ENCODE data around the gene ANXA3.

ANXA3 gene

DNA sequence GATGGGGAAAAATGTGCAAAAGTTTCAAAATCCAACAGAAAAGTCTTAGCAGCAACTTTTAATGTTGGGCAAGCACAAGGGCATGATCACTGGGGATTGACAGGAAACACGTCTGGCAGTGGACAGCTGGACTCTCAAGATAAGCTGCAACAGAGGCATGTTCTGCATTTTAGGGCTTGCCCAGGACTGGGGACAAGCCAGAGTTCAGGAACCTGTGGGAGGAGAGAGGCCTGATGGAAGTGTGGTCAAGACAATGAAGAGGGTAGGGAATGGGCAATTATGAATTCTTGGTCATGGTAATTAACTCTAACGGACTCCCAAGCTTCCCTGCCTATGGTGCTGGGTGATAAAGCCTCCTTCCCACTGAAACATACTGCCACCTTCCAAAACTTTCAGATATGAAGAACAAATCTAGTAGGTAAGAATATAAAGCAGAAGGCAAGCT, 48.4 kb downstream of the ANXA3 start:
- H3K27ac ChIP-seq (ENCODE audit: low read depth, low read length): no peak overlapping the region
- H3K79me2 ChIP-seq (ENCODE audit: control insufficient read depth, insufficient read depth, low read length, poor library complexity): no peaks in the 10 kb centered on the region
- H3K14ac ChIP-seq (ENCODE audit: low read length): no peak overlapping the region
- H3K18ac ChIP-seq (ENCODE audit: low read length): no peak overlapping the region
- no peak overlapping the region for H3K4ac ChIP-seq (ENCODE audit: low read depth, low read length)
- no peak overlapping the region for H2AFZ ChIP-seq (ENCODE audit: insufficient read depth, low read length, poor library complexity)
- no peak overlapping the region for H3K4me2 ChIP-seq (ENCODE audit: low read length)
- peaks cover 2% of the 10 kb centered on the region for H3K9me3 ChIP-seq (ENCODE audit: insufficient read depth, low read depth, low read length)
- no CpG with 5 or more reads among the region's 2 CpGs for WGBS (ENCODE audit: extremely low coverage, insufficient coverage, insufficient read length)
- no peaks in the 10 kb centered on the region for H3K79me1 ChIP-seq (ENCODE audit: low read length)
- no peak overlapping the region for H3K4me3 ChIP-seq (ENCODE audit: low read depth, low read length)
- no peak overlapping the region for H2AK5ac ChIP-seq (ENCODE audit: low read length)
- no peak overlapping the region for H2BK5ac ChIP-seq (ENCODE audit: low read depth, low read length, poor library complexity)
- H2BK12ac ChIP-seq (ENCODE audit: low read length): no peak overlapping the region
- H4K91ac ChIP-seq (ENCODE audit: low read depth, low read length): no peak overlapping the region
- no peak overlapping the region for H4K12ac ChIP-seq (ENCODE audit: low read depth, low read length)
- peak overlapping the region; percentile 48 for H3K9ac ChIP-seq (ENCODE audit: low read length)
- no peak overlapping the region for H2BK120ac ChIP-seq (ENCODE audit: insufficient read depth, low read length, poor library complexity)
- H4K8ac ChIP-seq (ENCODE audit: low read depth, low read length): no peak overlapping the region
- H3K23ac ChIP-seq (ENCODE audit: low read length): no peak overlapping the region
- H3K36me3 ChIP-seq (ENCODE audit: control insufficient read depth in 1 of 2, insufficient read depth in 2 of 2, low read length in 2 of 2): peaks cover 23 to 39% of the 10 kb centered on the region in 2 experiments
- DNase-seq: no peak
- no peaks in the 10 kb centered on the region for H3K4me1 ChIP-seq (ENCODE audit: control insufficient read depth in 1 of 2, insufficient read depth in 2 of 2, low read length in 2 of 2)
- no peaks in the 10 kb centered on the region for H3K27me3 ChIP-seq (ENCODE audit: insufficient read depth, low read length)

- H3K23ac ChIP-seq (ENCODE audit: low read length): no peak overlapping the region
- no peak overlapping the region for H3K4me3 ChIP-seq (ENCODE audit: low read depth, low read length)
- no peak overlapping the region for H3K27ac ChIP-seq (ENCODE audit: low read depth, low read length)
- H3K9me3 ChIP-seq (ENCODE audit: insufficient read depth, low read depth, low read length): peaks cover 2% of the 10 kb centered on the region
- H3K27me3 ChIP-seq (ENCODE audit: insufficient read depth, low read length): no peaks in the 10 kb centered on the region
- no peak overlapping the region for H4K8ac ChIP-seq (ENCODE audit: low read depth, low read length)
- no peak overlapping the region for H4K12ac ChIP-seq (ENCODE audit: low read depth, low read length)
- no peaks in the 10 kb centered on the region for H3K4me1 ChIP-seq (ENCODE audit: control insufficient read depth in 1 of 2, insufficient read depth in 2 of 2, low read length in 2 of 2)
- no peaks in the 10 kb centered on the region for H3K79me1 ChIP-seq (ENCODE audit: low read length)
- no peak overlapping the region for H2BK120ac ChIP-seq (ENCODE audit: insufficient read depth, low read length, poor library complexity)
- WGBS (ENCODE audit: extremely low coverage, insufficient coverage, insufficient read length): no CpG with 5 or more reads among the region's 7 CpGs
- no peak overlapping the region for H3K9ac ChIP-seq (ENCODE audit: low read length)
- H3K4me2 ChIP-seq (ENCODE audit: low read length): no peak overlapping the region
- H3K36me3 ChIP-seq (ENCODE audit: control insufficient read depth in 1 of 2, insufficient read depth in 2 of 2, low read length in 2 of 2): peaks cover 27 to 41% of the 10 kb centered on the region in 2 experiments
- no peak overlapping the region for H3K18ac ChIP-seq (ENCODE audit: low read length)
- H2AK5ac ChIP-seq (ENCODE audit: low read length): no peak overlapping the region
- H3K4ac ChIP-seq (ENCODE audit: low read depth, low read length): no peak overlapping the region
- H3K79me2 ChIP-seq (ENCODE audit: control insufficient read depth, insufficient read depth, low read length, poor library complexity): no peaks in the 10 kb centered on the region
- no peak overlapping the region for H2BK5ac ChIP-seq (ENCODE audit: low read depth, low read length, poor library complexity)
- H3K14ac ChIP-seq (ENCODE audit: low read length): no peak overlapping the region
- H2AFZ ChIP-seq (ENCODE audit: insufficient read depth, low read length, poor library complexity): no peak overlapping the region
- H2BK12ac ChIP-seq (ENCODE audit: low read length): no peak overlapping the region
- no peak for DNase-seq
- no peak overlapping the region for H4K91ac ChIP-seq (ENCODE audit: low read depth, low read length)
Measured at GRCh38 chr4:78601013-78601412, 49.4 kb downstream of the ANXA3 start.

GRCh38 chr4:78602334-78602733, 50.8 kb downstream of the ANXA3 start:
- Histone ChIP-seq H3K4me1 (ENCODE audit: control insufficient read depth in 1 of 2, insufficient read depth in 2 of 2, low read length in 2 of 2) (no peaks in the 10 kb centered on the region), H3K9me3 (ENCODE audit: insufficient read depth, low read depth, low read length) (peaks cover 2% of the 10 kb centered on the region), H2AFZ (ENCODE audit: insufficient read depth, low read length, poor library complexity) (no peak overlapping the region), H2BK120ac (ENCODE audit: insufficient read depth, low read length, poor library complexity) (no peak overlapping the region), H3K23ac (ENCODE audit: low read length) (no peak overlapping the region), H3K4me3 (ENCODE audit: low read depth, low read length) (no peak overlapping the region), H3K4me2 (ENCODE audit: low read length) (no peak overlapping the region), H2AK5ac (ENCODE audit: low read length) (no peak overlapping the region), H3K9ac (ENCODE audit: low read length) (no peak overlapping the region), H3K14ac (ENCODE audit: low read length) (no peak overlapping the region), H3K27me3 (ENCODE audit: insufficient read depth, low read length) (no peaks in the 10 kb centered on the region), H3K18ac (ENCODE audit: low read length) (no peak overlapping the region), H3K36me3 (ENCODE audit: control insufficient read depth in 1 of 2, insufficient read depth in 2 of 2, low read length in 2 of 2) (peaks cover 31 to 40% of the 10 kb centered on the region in 2 experiments), H3K4ac (ENCODE audit: low read depth, low read length) (no peak overlapping the region), H4K8ac (ENCODE audit: low read depth, low read length) (no peak overlapping the region), H4K91ac (ENCODE audit: low read depth, low read length) (no peak overlapping the region), H3K79me2 (ENCODE audit: control insufficient read depth, insufficient read depth, low read length, poor library complexity) (no peaks in the 10 kb centered on the region), H3K79me1 (ENCODE audit: low read length) (no peaks in the 10 kb centered on the region), H3K27ac (ENCODE audit: low read depth, low read length) (no peak overlapping the region), H2BK5ac (ENCODE audit: low read depth, low read length, poor library complexity) (no peak overlapping the region), H4K12ac (ENCODE audit: low read depth, low read length) (no peak overlapping the region), H2BK12ac (ENCODE audit: low read length) (no peak overlapping the region)
- WGBS (ENCODE audit: extremely low coverage, insufficient coverage, insufficient read length): no CpG with 5 or more reads among the region's 3 CpGs
- no peak for DNase-seq

DNA sequence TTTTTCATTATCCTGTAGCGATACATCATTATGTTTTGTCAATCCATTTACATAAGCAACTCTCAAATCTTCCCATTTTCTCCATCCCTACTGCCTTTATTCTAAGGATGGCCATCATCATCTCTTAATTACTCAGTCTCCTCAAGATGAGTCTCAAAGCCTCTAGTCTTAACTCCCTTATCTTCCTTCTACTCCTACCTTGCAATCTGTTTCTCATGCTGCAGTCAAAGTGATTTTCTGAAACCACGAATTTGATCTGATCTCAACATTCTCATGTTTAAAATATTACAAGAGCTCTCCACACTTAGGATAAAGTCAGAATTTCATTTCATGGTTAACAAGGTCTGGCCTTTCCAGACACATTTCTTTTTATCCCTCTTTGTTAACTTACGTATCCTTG, 51.8 kb downstream of the ANXA3 start:
- Histone ChIP-seq H2BK5ac (ENCODE audit: low read depth, low read length, poor library complexity) (no peak overlapping the region), H4K8ac (ENCODE audit: low read depth, low read length) (no peak overlapping the region), H4K12ac (ENCODE audit: low read depth, low read length) (no peak overlapping the region), H3K14ac (ENCODE audit: low read length) (no peak overlapping the region), H2BK120ac (ENCODE audit: insufficient read depth, low read length, poor library complexity) (no peak overlapping the region), H3K4me1 (ENCODE audit: control insufficient read depth in 1 of 2, insufficient read depth in 2 of 2, low read length in 2 of 2) (no peaks in the 10 kb centered on the region), H3K27me3 (ENCODE audit: insufficient read depth, low read length) (no peaks in the 10 kb centered on the region), H3K79me1 (ENCODE audit: low read length) (no peaks in the 10 kb centered on the region), H4K91ac (ENCODE audit: low read depth, low read length) (no peak overlapping the region), H3K4ac (ENCODE audit: low read depth, low read length) (no peak overlapping the region), H3K18ac (ENCODE audit: low read length) (no peak overlapping the region), H3K9ac (ENCODE audit: low read length) (no peak overlapping the region), H2AK5ac (ENCODE audit: low read length) (no peak overlapping the region), H3K27ac (ENCODE audit: low read depth, low read length) (no peak overlapping the region), H3K9me3 (ENCODE audit: insufficient read depth, low read depth, low read length) (peaks cover 2% of the 10 kb centered on the region), H3K4me2 (ENCODE audit: low read length) (no peak overlapping the region), H2BK12ac (ENCODE audit: low read length) (no peak overlapping the region), H3K4me3 (ENCODE audit: low read depth, low read length) (no peak overlapping the region), H3K79me2 (ENCODE audit: control insufficient read depth, insufficient read depth, low read length, poor library complexity) (no peaks in the 10 kb centered on the region), H2AFZ (ENCODE audit: insufficient read depth, low read length, poor library complexity) (no peak overlapping the region), H3K36me3 (ENCODE audit: control insufficient read depth in 1 of 2, insufficient read depth in 2 of 2, low read length in 2 of 2) (peaks cover 26 to 34% of the 10 kb centered on the region in 2 experiments), H3K23ac (ENCODE audit: low read length) (no peak overlapping the region)
- no peak for DNase-seq
- no CpG with 5 or more reads among the region's 3 CpGs for WGBS (ENCODE audit: extremely low coverage, insufficient coverage, insufficient read length)

Measured in trophoblast cell (in vitro differentiated cells and primary cell).